ENCODE results near the gene MZB1.

GRCh38 chr5:139410121-139410992 is 20.6 kb upstream of the MZB1 start:
- TF ChIP-seq EP300 (IDR thresholded peaks at IDR 0.05), result no peak
- TF ChIP-seq, protein P1, sequence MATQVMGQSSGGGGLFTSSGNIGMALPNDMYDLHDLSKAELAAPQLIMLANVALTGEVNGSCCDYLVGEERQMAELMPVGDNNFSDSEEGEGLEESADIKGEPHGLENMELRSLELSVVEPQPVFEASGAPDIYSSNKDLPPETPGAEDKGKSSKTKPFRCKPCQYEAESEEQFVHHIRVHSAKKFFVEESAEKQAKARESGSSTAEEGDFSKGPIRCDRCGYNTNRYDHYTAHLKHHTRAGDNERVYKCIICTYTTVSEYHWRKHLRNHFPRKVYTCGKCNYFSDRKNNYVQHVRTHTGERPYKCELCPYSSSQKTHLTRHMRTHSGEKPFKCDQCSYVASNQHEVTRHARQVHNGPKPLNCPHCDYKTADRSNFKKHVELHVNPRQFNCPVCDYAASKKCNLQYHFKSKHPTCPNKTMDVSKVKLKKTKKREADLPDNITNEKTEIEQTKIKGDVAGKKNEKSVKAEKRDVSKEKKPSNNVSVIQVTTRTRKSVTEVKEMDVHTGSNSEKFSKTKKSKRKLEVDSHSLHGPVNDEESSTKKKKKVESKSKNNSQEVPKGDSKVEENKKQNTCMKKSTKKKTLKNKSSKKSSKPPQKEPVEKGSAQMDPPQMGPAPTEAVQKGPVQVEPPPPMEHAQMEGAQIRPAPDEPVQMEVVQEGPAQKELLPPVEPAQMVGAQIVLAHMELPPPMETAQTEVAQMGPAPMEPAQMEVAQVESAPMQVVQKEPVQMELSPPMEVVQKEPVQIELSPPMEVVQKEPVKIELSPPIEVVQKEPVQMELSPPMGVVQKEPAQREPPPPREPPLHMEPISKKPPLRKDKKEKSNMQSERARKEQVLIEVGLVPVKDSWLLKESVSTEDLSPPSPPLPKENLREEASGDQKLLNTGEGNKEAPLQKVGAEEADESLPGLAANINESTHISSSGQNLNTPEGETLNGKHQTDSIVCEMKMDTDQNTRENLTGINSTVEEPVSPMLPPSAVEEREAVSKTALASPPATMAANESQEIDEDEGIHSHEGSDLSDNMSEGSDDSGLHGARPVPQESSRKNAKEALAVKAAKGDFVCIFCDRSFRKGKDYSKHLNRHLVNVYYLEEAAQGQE (IDR thresholded peaks at IDR 0.05), result no peak
- TF ChIP-seq PHF8 (IDR thresholded peaks at IDR 0.05; ENCODE audit: borderline replicate concordance, low read depth), result no peak
- TF ChIP-seq MAX (IDR thresholded peaks at IDR 0.05), result no peak
- TF ChIP-seq MAFK (IDR thresholded peaks at IDR 0.05; ENCODE audit: partially characterized antibody), result no peak
